IPS-NIHi7 (cell line): ENCODE measurements around the gene LCOR.
"Not testable (repeated sequence)": the region's sequence is repeated elsewhere in the genome, so short reads cannot be mapped to it uniquely, and the experiment has no call there.

Source experiments
- DNase-seq: peaks from one replicate; pipeline ENCODE4 v3.0.0; 2012; ENCODE audit warnings: mixed read lengths; ENCODE audit errors: extremely low spot score

LCOR gene

GRCh38 chr10:96935148-96935547 lies 103.0 kb downstream of the LCOR start:
- no peak for DNase-seq

- no peak for DNase-seq
These were observed 103.7 kb downstream of the LCOR start for GRCh38 chr10:96935810-96936209.

- not testable (repeated sequence) for DNase-seq
These were observed 111.1 kb downstream of the LCOR start for GRCh38 chr10:96943161-96943560.

GRCh38 chr10:96947036-96947435 lies 114.9 kb downstream of the LCOR start:
- no peak for DNase-seq

- no peak for DNase-seq
These were observed 117.1 kb downstream of the LCOR start for GRCh38 chr10:96949039-96949683.

GRCh38 chr10:96951954-96952353 lies 119.9 kb downstream of the LCOR start:
- no peak for DNase-seq

- no peak for DNase-seq
These were observed 123.7 kb downstream of the LCOR start for GRCh38 chr10:96955794-96956193.

- DNase-seq = no peak
These were observed 126.0 kb downstream of the LCOR start for GRCh38 chr10:96958071-96958470.

GRCh38 chr10:96959733-96960132 lies 127.6 kb downstream of the LCOR start:
- no peak for DNase-seq

GRCh38 chr10:96960872-96961271 lies 128.8 kb downstream of the LCOR start:
- no peak for DNase-seq

GRCh38 chr10:96964131-96964530 lies 132.0 kb downstream of the LCOR start:
- DNase-seq = no peak

- no peak for DNase-seq
These were observed 135.7 kb downstream of the LCOR start for GRCh38 chr10:96967847-96968246.

GRCh38 chr10:96968682-96969423 lies 136.8 kb downstream of the LCOR start:
- no peak for DNase-seq

- no peak for DNase-seq
These were observed 139.2 kb downstream of the LCOR start for GRCh38 chr10:96971324-96971723.

GRCh38 chr10:96972264-96972663 lies 140.2 kb downstream of the LCOR start:
- no peak for DNase-seq

GRCh38 chr10:96973809-96974747 lies 142.0 kb downstream of the LCOR start:
- no peak for DNase-seq

GRCh38 chr10:96975136-96975535 lies 143.0 kb downstream of the LCOR start:
- no peak for DNase-seq

- DNase-seq = no peak
These were observed 146.6 kb downstream of the LCOR start for GRCh38 chr10:96978621-96979154.

GRCh38 chr10:96982149-96982930 lies 150.2 kb downstream of the LCOR start:
- DNase-seq = no peak

- DNase-seq = no peak
These were observed 152.5 kb downstream of the LCOR start for GRCh38 chr10:96984541-96985131.
